ENCODE data around the gene SCP2.

- no peak for TF ChIP-seq CTCF (IDR thresholded peaks at IDR 0.05)
- no peak for TF ChIP-seq POLR2A (IDR thresholded peaks at IDR 0.05)
Observed at GRCh38 chr1:52994656-52995055, 67.6 kb downstream of the SCP2 start.
